WTC11 (cell line): ENCODE results near the gene WNK2. TPM values are rescaled to one million over a fixed set of nuclear protein-coding genes. Genes with fewer than 3 reads are reported as not detected.

ENCODE experiments used
- ATAC-seq: fragments of 200-7000 bp; cut with Tn5 transposase; 2 replicates; pipeline ENCODE4 v1.10.0; 2021; ENCODE audit warnings: mild to moderate bottlenecking, moderate library complexity
- CTCF ChIA-PET: fragments of 300-600 bp; sonication (Branson Sonifier 250); formaldehyde crosslinking; loops from one replicate; lab custom pipeline; 2021; ENCODE audit warnings: antibody characterized with exemption; lab: Charles Lee
- POLR2A ChIA-PET: fragments of 350-600 bp; sonication (Branson Sonifier 250); formaldehyde crosslinking; loops from one replicate; lab custom pipeline; 2021; ENCODE audit warnings: antibody characterized with exemption; lab: Charles Lee
- DNase-seq: peaks from one replicate; pipeline ENCODE4 v3.0.0; 2021; ENCODE audit warnings: low spot score
- H3K27ac Mint-ChIP-seq: 2 replicates; pipeline ENCODE4 v1.8.0; 2021; ENCODE audit warnings: mixed read lengths
- H3K27me3 Mint-ChIP-seq: 2 replicates; pipeline ENCODE4 v1.8.0; 2021; ENCODE audit warnings: low read depth, mild to moderate bottlenecking, moderate library complexity, mixed read lengths
- H3K36me3 Mint-ChIP-seq: 2 replicates; pipeline ENCODE4 v1.8.0; 2021; ENCODE audit warnings: mixed read lengths
- H3K4me1 Mint-ChIP-seq: 2 replicates; pipeline ENCODE4 v1.8.0; 2022; ENCODE audit warnings: mixed read lengths
- H3K4me3 Mint-ChIP-seq: 2 replicates; pipeline ENCODE4 v1.8.0; 2021; ENCODE audit warnings: mild to moderate bottlenecking, moderate library complexity, mixed read lengths
- H3K9me3 Mint-ChIP-seq: 2 replicates; pipeline ENCODE4 v1.8.0; 2021; ENCODE audit warnings: mixed read lengths
- CBFB ChIP-seq: sonication (generic); formaldehyde crosslinking; IDR thresholded peaks from 2 replicates; pipeline ENCODE4 v1.8.1; 2022; ENCODE audit warnings: mild to moderate bottlenecking, low read depth, missing genetic modification reagents
- CDX4 ChIP-seq: fragments of 250-450 bp; sonication (Bioruptor Pico); IDR thresholded peaks from 2 replicates; pipeline ENCODE4 v1.9.0; 2021; ENCODE audit warnings: moderate library complexity, mild to moderate bottlenecking, inconsistent platforms, borderline replicate concordance
- ELF4 ChIP-seq: sonication (generic); formaldehyde crosslinking; IDR thresholded peaks from 2 replicates; pipeline ENCODE4 v1.8.1; 2022; ENCODE audit warnings: low read depth, mild to moderate bottlenecking, moderate library complexity, missing genetic modification reagents
- ERG ChIP-seq: fragments of 250-450 bp; sonication (Bioruptor Pico); IDR thresholded peaks from 2 replicates; pipeline ENCODE4 v1.8.0; 2021; ENCODE audit warnings: mild to moderate bottlenecking
- GRHL2 ChIP-seq: fragments of 250-450 bp; sonication (Bioruptor Pico); IDR thresholded peaks from 2 replicates; pipeline ENCODE4 v1.8.0; 2022; ENCODE audit warnings: mild to moderate bottlenecking, moderate library complexity; ENCODE audit not compliant: insufficient replicate concordance, severe bottlenecking
- MLX ChIP-seq: sonication (generic); formaldehyde crosslinking; IDR thresholded peaks from 2 replicates; pipeline ENCODE4 v1.8.1; 2023; ENCODE audit warnings: mild to moderate bottlenecking, missing genetic modification reagents, moderate library complexity
- MXD4 ChIP-seq: fragments of 250-450 bp; sonication (Bioruptor Pico); IDR thresholded peaks from 2 replicates; pipeline ENCODE4 v1.8.0; 2021; ENCODE audit warnings: mild to moderate bottlenecking, moderate library complexity, borderline replicate concordance
- NFATC4 ChIP-seq: fragments of 250-450 bp; sonication (Bioruptor Pico); IDR thresholded peaks from 2 replicates; pipeline ENCODE4 v1.9.0; 2021; ENCODE audit warnings: mild to moderate bottlenecking
- NR1H2 ChIP-seq: sonication (generic); formaldehyde crosslinking; IDR thresholded peaks from 2 replicates; pipeline ENCODE4 v1.9.0; 2021; ENCODE audit warnings: mild to moderate bottlenecking, moderate library complexity, missing genetic modification reagents
- SMAD4 ChIP-seq: sonication (generic); formaldehyde crosslinking; IDR thresholded peaks from 2 replicates; pipeline ENCODE4 v1.8.0; 2022; ENCODE audit warnings: mild to moderate bottlenecking, missing genetic modification reagents
- SOX15 ChIP-seq: fragments of 250-450 bp; sonication (Bioruptor Pico); IDR thresholded peaks from 2 replicates; pipeline ENCODE4 v1.9.0; 2021; ENCODE audit warnings: mild to moderate bottlenecking
- SP1 ChIP-seq: sonication (generic); formaldehyde crosslinking; conservative IDR thresholded peaks from 2 replicates; pipeline ENCODE4 v1.8.1; 2022; ENCODE audit warnings: missing genetic modification reagents
- ZNF121 ChIP-seq: sonication (generic); formaldehyde crosslinking; IDR thresholded peaks from 2 replicates; pipeline ENCODE4 v1.8.0; 2023; ENCODE audit warnings: missing genetic modification reagents
- ZNF263 ChIP-seq: sonication (generic); formaldehyde crosslinking; IDR thresholded peaks from 2 replicates; pipeline ENCODE4 v1.8.1; 2022; ENCODE audit warnings: low read depth, mild to moderate bottlenecking, moderate library complexity, missing genetic modification reagents
- ZNF317 ChIP-seq: sonication (generic); formaldehyde crosslinking; IDR thresholded peaks from 2 replicates; pipeline ENCODE4 v1.8.1; 2023; ENCODE audit warnings: low read depth, mild to moderate bottlenecking, moderate library complexity, missing genetic modification reagents, borderline replicate concordance
- ZNF396 ChIP-seq: fragments of 250-450 bp; sonication (Bioruptor Pico); IDR thresholded peaks from 2 replicates; pipeline ENCODE4 v1.8.0; 2021; ENCODE audit warnings: mild to moderate bottlenecking, moderate library complexity, borderline replicate concordance
- ZNF512 ChIP-seq: sonication (generic); formaldehyde crosslinking; IDR thresholded peaks from 2 replicates; pipeline ENCODE4 v1.8.1; 2022; ENCODE audit warnings: missing genetic modification reagents, borderline replicate concordance
- ZNF671 ChIP-seq: fragments of 250-450 bp; sonication (Bioruptor Pico); IDR thresholded peaks from 2 replicates; pipeline ENCODE4 v1.8.0; 2021; ENCODE audit warnings: mild to moderate bottlenecking
- total RNA-seq: library from RNA; stranded (reverse); gene quantifications from 3 replicates; pipeline ENCODE4 v1.2.3, GENCODE V29; 2021
- TF ChIP-seq, protein P1 (sequence below): fragments of 250-450 bp; sonication (Bioruptor Pico); IDR thresholded peaks from 2 replicates; pipeline ENCODE4 v1.9.0; 2021; ENCODE audit warnings: mild to moderate bottlenecking, borderline replicate concordance
- TF ChIP-seq, protein P2 (sequence below): sonication (generic); formaldehyde crosslinking; IDR thresholded peaks from 2 replicates; pipeline ENCODE4 v1.8.1; 2022; ENCODE audit warnings: low read depth, missing genetic modification reagents, borderline replicate concordance

The WNK2 gene
- total RNA-seq, 1 experiment from 2014 or later, result 120 TPM

DNA sequence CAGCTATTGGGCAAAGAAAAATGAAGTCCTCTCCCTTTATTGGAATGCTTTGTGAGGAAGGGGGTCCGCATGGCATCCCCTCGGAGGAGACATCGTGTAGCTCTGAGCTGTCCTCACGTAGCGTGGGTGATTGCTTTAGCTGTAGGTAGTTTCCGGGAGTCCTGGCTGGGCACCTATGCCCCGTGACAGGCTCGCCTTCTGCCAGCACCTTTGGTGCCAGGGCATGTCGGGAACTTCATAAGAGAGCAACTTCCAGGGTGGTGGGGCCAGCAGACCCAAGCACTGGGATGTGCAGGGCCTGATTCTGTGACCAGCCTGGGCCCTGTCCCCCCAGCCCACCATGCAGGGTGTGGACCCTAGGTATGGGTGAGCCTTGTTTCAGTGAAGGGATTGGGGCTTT, 64.0 kb downstream of the WNK2 start:
- Mint-ChIP-seq H3K27me3 (no peaks in the 10 kb centered on the region), H3K4me1 (peaks cover 13% of the 10 kb centered on the region), H3K36me3 (peaks cover 8% of the 10 kb centered on the region; the same call in 1 of the 2 replicates), H3K9me3 (no peaks in the 10 kb centered on the region), H3K4me3 (no peak overlapping the region), H3K27ac (no peak overlapping the region)
- TF ChIP-seq ZNF263 (CRISPR knock-in tag) (no peak), MXD4 (CRISPR knock-in tag) (no peak), SP1 (CRISPR knock-in tag) (no peak), NFATC4 (no peak), ELF4 (no peak), SOX15 (CRISPR knock-in tag) (no peak), CDX4 (no peak)
- TF ChIP-seq, protein P1, sequence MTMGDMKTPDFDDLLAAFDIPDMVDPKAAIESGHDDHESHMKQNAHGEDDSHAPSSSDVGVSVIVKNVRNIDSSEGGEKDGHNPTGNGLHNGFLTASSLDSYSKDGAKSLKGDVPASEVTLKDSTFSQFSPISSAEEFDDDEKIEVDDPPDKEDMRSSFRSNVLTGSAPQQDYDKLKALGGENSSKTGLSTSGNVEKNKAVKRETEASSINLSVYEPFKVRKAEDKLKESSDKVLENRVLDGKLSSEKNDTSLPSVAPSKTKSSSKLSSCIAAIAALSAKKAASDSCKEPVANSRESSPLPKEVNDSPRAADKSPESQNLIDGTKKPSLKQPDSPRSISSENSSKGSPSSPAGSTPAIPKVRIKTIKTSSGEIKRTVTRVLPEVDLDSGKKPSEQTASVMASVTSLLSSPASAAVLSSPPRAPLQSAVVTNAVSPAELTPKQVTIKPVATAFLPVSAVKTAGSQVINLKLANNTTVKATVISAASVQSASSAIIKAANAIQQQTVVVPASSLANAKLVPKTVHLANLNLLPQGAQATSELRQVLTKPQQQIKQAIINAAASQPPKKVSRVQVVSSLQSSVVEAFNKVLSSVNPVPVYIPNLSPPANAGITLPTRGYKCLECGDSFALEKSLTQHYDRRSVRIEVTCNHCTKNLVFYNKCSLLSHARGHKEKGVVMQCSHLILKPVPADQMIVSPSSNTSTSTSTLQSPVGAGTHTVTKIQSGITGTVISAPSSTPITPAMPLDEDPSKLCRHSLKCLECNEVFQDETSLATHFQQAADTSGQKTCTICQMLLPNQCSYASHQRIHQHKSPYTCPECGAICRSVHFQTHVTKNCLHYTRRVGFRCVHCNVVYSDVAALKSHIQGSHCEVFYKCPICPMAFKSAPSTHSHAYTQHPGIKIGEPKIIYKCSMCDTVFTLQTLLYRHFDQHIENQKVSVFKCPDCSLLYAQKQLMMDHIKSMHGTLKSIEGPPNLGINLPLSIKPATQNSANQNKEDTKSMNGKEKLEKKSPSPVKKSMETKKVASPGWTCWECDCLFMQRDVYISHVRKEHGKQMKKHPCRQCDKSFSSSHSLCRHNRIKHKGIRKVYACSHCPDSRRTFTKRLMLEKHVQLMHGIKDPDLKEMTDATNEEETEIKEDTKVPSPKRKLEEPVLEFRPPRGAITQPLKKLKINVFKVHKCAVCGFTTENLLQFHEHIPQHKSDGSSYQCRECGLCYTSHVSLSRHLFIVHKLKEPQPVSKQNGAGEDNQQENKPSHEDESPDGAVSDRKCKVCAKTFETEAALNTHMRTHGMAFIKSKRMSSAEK, result no peak
- POLR2A ChIA-PET, result no interaction called here
- ATAC-seq (no peak), DNase-seq (no peak)
- CTCF ChIA-PET, result interaction anchor here (1.4 kb wide), 1 partner anchor 55 kb away, joined by 4 read pairs; no protein-coding TSS in a partner anchor

GRCh38 chr9:93248386-93249040, 64.6 kb downstream of the WNK2 start:
- CTCF ChIA-PET, result interaction anchor here (1.5 kb wide), 1 partner anchor 94 kb away, joined by 6 read pairs; no protein-coding TSS in a partner anchor
- Mint-ChIP-seq H3K27me3 (no peaks in the 10 kb centered on the region), H3K27ac (peak overlapping the region; percentile 41; the same call in 1 of the 2 replicates), H3K9me3 (no peaks in the 10 kb centered on the region), H3K4me3 (no peak overlapping the region), H3K36me3 (peaks cover 5% of the 10 kb centered on the region; the same call in 1 of the 2 replicates), H3K4me1 (peaks cover 13% of the 10 kb centered on the region)
- DNase-seq, result no peak
- POLR2A ChIA-PET, result no interaction called here
- ATAC-seq, result no peak
- no peak for TF ChIP-seq SMAD4 (CRISPR knock-in tag)
- no peak for TF ChIP-seq MLX (CRISPR knock-in tag)
- TF ChIP-seq NR1H2, result no peak
- TF ChIP-seq SOX15 (CRISPR knock-in tag), result no peak
- TF ChIP-seq, protein P2, sequence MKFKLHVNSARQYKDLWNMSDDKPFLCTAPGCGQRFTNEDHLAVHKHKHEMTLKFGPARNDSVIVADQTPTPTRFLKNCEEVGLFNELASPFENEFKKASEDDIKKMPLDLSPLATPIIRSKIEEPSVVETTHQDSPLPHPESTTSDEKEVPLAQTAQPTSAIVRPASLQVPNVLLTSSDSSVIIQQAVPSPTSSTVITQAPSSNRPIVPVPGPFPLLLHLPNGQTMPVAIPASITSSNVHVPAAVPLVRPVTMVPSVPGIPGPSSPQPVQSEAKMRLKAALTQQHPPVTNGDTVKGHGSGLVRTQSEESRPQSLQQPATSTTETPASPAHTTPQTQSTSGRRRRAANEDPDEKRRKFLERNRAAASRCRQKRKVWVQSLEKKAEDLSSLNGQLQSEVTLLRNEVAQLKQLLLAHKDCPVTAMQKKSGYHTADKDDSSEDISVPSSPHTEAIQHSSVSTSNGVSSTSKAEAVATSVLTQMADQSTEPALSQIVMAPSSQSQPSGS, result no peak
- no peak for TF ChIP-seq ZNF121
- TF ChIP-seq GRHL2, result no peak
- no peak for TF ChIP-seq ERG (CRISPR knock-in tag)
- TF ChIP-seq ZNF396 (CRISPR knock-in tag), result no peak
- TF ChIP-seq ZNF317 (CRISPR knock-in tag), result no peak
- no peak for TF ChIP-seq ZNF512 (CRISPR knock-in tag)
- no peak for TF ChIP-seq ZNF671
- no peak for TF ChIP-seq CBFB (CRISPR knock-in tag)
- TF ChIP-seq, protein P1, result no peak
